H1 (cell line): ENCODE data around the gene CFD. TPM values are rescaled to one million over a fixed set of nuclear protein-coding genes. Genes with fewer than 3 reads are reported as not detected.
A peak's percentile ranks its signal among the peaks of the same experiment; 100 is the strongest.

ENCODE experiments used
- CTCF ChIA-PET: fragments of 300-600 bp; sonication (Branson Sonifier 250); formaldehyde crosslinking; loops from one replicate; lab custom pipeline; 2021; ENCODE audit not compliant: partially characterized antibody; lab: Charles Lee
- POLR2A ChIA-PET: fragments of 300-600 bp; sonication (Branson Sonifier 250); formaldehyde crosslinking; loops from one replicate; lab custom pipeline; 2021; ENCODE audit warnings: inconsistent platforms; ENCODE audit not compliant: partially characterized antibody; lab: Charles Lee
- DNase-seq, 2 experiments: peaks; one replicate each; pipeline versions ENCODE4 v3.0.0 to v3.0.0-alpha.2; 2010 to 2022; ENCODE audit warnings: low spot score in 2 of 2, low read depth in 1 of 2, mixed read lengths in 1 of 2
- FAIRE-seq: peaks from 2 replicates; lab custom pipeline; 2011; peaks lifted over from hg19 to GRCh38; lab: Jason Lieb, UNC
- H2AFZ ChIP-seq: 2 replicates; pipeline ENCODE4 v1.8.1; 2012; ENCODE audit warnings: low read length, inconsistent platforms
- H2AK5ac ChIP-seq: 2 replicates; pipeline ENCODE4 v1.6.1; 2013; ENCODE audit warnings: low read depth, low read length
- H2BK120ac ChIP-seq: replicated peaks from 2 replicates; pipeline ENCODE3; 2013; ENCODE audit warnings: low read depth, low read length, inconsistent platforms
- H2BK12ac ChIP-seq: 2 replicates; pipeline ENCODE4 v1.6.1; 2013; ENCODE audit warnings: low read depth, low read length
- H2BK15ac ChIP-seq: 2 replicates; pipeline ENCODE4 v1.6.1; 2013; ENCODE audit warnings: low read length
- H2BK20ac ChIP-seq: 2 replicates; pipeline ENCODE4 v1.6.1; 2013; ENCODE audit warnings: low read length
- H2BK5ac ChIP-seq: 2 replicates; pipeline ENCODE4 v1.6.1; 2013; ENCODE audit warnings: low read depth, low read length
- H3K14ac ChIP-seq: 2 replicates; pipeline ENCODE4 v1.6.1; 2013; ENCODE audit warnings: inconsistent platforms; ENCODE audit not compliant: insufficient read length
- H3K18ac ChIP-seq: 2 replicates; pipeline ENCODE4 v1.6.1; 2013; ENCODE audit warnings: low read length; ENCODE audit errors: extremely low read depth
- H3K23ac ChIP-seq: 2 replicates; pipeline ENCODE4 v1.6.1; 2013; ENCODE audit warnings: inconsistent platforms; ENCODE audit not compliant: insufficient read length
- H3K23me2 ChIP-seq: 2 replicates; pipeline ENCODE4 v1.6.1; 2013; ENCODE audit warnings: low read depth, low read length
- H3K27ac ChIP-seq: 2 replicates; pipeline ENCODE4 v1.6.1; 2011; ENCODE audit warnings: low read depth, low read length, inconsistent platforms
- H3K27me3 ChIP-seq, 4 experiments: replicated peaks in 1 of 4; 1 replicate in 1 of 4; 2 replicates in 3 of 4; pipeline versions ENCODE4 v1.6.1 to v1.8.1; 2011 to 2013; ENCODE audit warnings: low read length in 3 of 4, mild to moderate bottlenecking in 3 of 4, inconsistent platforms in 2 of 4, mixed read lengths in 2 of 4, moderate library complexity in 1 of 4; ENCODE audit not compliant: control insufficient read depth in 3 of 4, insufficient read depth in 3 of 4; ENCODE audit errors: extremely low read depth in 1 of 4
- H3K36me3 ChIP-seq, 4 experiments: 2 replicates each; pipeline versions ENCODE4 v1.6.1 to v1.8.1; 2011 to 2013; ENCODE audit warnings: mild to moderate bottlenecking in 4 of 4, low read length in 3 of 4, moderate library complexity in 2 of 4, control low read depth in 1 of 4, inconsistent platforms in 1 of 4; ENCODE audit not compliant: insufficient read depth in 4 of 4, control insufficient read depth in 2 of 4
- H3K4ac ChIP-seq: replicated peaks from 2 replicates; pipeline ENCODE3; 2013; ENCODE audit warnings: low read length, low read depth, mixed read lengths, inconsistent platforms; ENCODE audit not compliant: insufficient read length
- H3K4me1 ChIP-seq, 4 experiments: replicated peaks in 1 of 4; 1 replicate in 1 of 4; 2 replicates in 3 of 4; pipeline versions ENCODE4 v1.6.1 to v1.8.1; 2011 to 2013; ENCODE audit warnings: low read length in 3 of 4, inconsistent platforms in 2 of 4, mixed read lengths in 1 of 4; ENCODE audit not compliant: insufficient read depth in 4 of 4, control insufficient read depth in 3 of 4
- H3K4me2 ChIP-seq, 2 experiments: 2 replicates each; pipeline versions ENCODE4 v1.6.1 to v1.8.1; 2011 to 2013; ENCODE audit warnings: low read depth in 2 of 2, low read length in 2 of 2, control low read depth in 1 of 2, inconsistent platforms in 1 of 2, mild to moderate bottlenecking in 1 of 2; ENCODE audit not compliant: insufficient read depth in 1 of 2
- H3K4me3 ChIP-seq, 4 experiments: fragments of 200-600, 300-600 bp in 1 of 4; sonication (generic), shearing (Covaris generic), sonication (Bioruptor Twin) in 1 of 4; 2 replicates each; pipeline versions ENCODE4 v1.5.1 to v1.8.1; 2011 to 2016; ENCODE audit warnings: low read length in 4 of 4, low read depth in 3 of 4, control low read depth in 2 of 4, inconsistent platforms in 2 of 4, mild to moderate bottlenecking in 2 of 4, mixed read lengths in 1 of 4, moderate library complexity in 1 of 4; ENCODE audit not compliant: insufficient read depth in 2 of 4; ENCODE audit errors: extremely low read depth in 1 of 4
- H3K56ac ChIP-seq: replicated peaks from 2 replicates; pipeline ENCODE3; 2013; ENCODE audit warnings: low read depth, mild to moderate bottlenecking, mixed read lengths, low read length, inconsistent platforms; ENCODE audit not compliant: insufficient read length
- H3K79me1 ChIP-seq: 2 replicates; pipeline ENCODE4 v1.6.1; 2013; ENCODE audit warnings: low read depth, low read length, control low read depth
- H3K79me2 ChIP-seq, 2 experiments: 2 replicates each; pipeline versions ENCODE4 v1.6.1 to v1.8.1; 2012 to 2013; ENCODE audit warnings: low read length in 2 of 2, mild to moderate bottlenecking in 2 of 2, inconsistent platforms in 1 of 2; ENCODE audit not compliant: insufficient read depth in 2 of 2, control insufficient read depth in 1 of 2
- H3K9ac ChIP-seq, 4 experiments: replicated peaks in 1 of 4; 1 replicate in 1 of 4; 2 replicates in 3 of 4; pipeline versions ENCODE4 v1.6.1 to v1.8.1; 2011 to 2013; ENCODE audit warnings: low read depth in 3 of 4, low read length in 3 of 4, control low read depth in 2 of 4, mild to moderate bottlenecking in 2 of 4, moderate library complexity in 2 of 4, inconsistent platforms in 1 of 4; ENCODE audit errors: extremely low read depth in 1 of 4
- H3K9me3 ChIP-seq, 2 experiments: 2 replicates each; pipeline versions ENCODE4 v1.6.1 to v1.8.1; 2012 to 2013; ENCODE audit warnings: mild to moderate bottlenecking in 2 of 2, moderate library complexity in 2 of 2, control low read depth in 1 of 2, inconsistent platforms in 1 of 2, low read depth in 1 of 2, low read length in 1 of 2, mixed read lengths in 1 of 2; ENCODE audit not compliant: insufficient read depth in 2 of 2
- H4K20me1 ChIP-seq, 2 experiments: replicated peaks in 1 of 2; 2 replicates each; pipeline versions ENCODE3 to v1.8.1; 2011 to 2013; ENCODE audit warnings: inconsistent platforms in 2 of 2, low read length in 2 of 2, mild to moderate bottlenecking in 1 of 2; ENCODE audit not compliant: insufficient read depth in 2 of 2, control insufficient read depth in 1 of 2
- H4K5ac ChIP-seq: 2 replicates; pipeline ENCODE4 v1.6.1; 2013; ENCODE audit warnings: low read length, low read depth, mixed read lengths, inconsistent platforms; ENCODE audit not compliant: insufficient read length
- H4K8ac ChIP-seq: 2 replicates; pipeline ENCODE4 v1.8.0; 2013; ENCODE audit warnings: mild to moderate bottlenecking, moderate library complexity, low read length, inconsistent platforms; ENCODE audit not compliant: insufficient read depth; ENCODE audit errors: extremely low read depth
- H4K91ac ChIP-seq: replicated peaks from 2 replicates; pipeline ENCODE3; 2013; ENCODE audit warnings: low read length, mixed read lengths, inconsistent platforms; ENCODE audit not compliant: insufficient read length
- CHD2 ChIP-seq: IDR thresholded peaks from 2 replicates; pipeline ENCODE4 v1.6.1; 2012; ENCODE audit warnings: low read length, improper control_type of control experiment
- KDM5A ChIP-seq: fragments of 200-600 bp; IDR thresholded peaks from 2 replicates; pipeline ENCODE4 v1.7.1; 2012; ENCODE audit warnings: mild to moderate bottlenecking, low read length, inconsistent platforms, mixed read lengths
- NRF1 ChIP-seq: IDR thresholded peaks from 2 replicates; pipeline ENCODE4 v1.6.1; 2011; ENCODE audit warnings: mild to moderate bottlenecking, low read depth, low read length, improper control_type of control experiment
- RAD21 ChIP-seq, 2 experiments: IDR thresholded peaks in 1 of 2; conservative IDR thresholded peaks in 1 of 2; 2 replicates each; pipeline ENCODE4 v1.6.1; 2011; ENCODE audit warnings: low read depth in 2 of 2, low read length in 2 of 2, improper control_type of control experiment in 1 of 2, inconsistent platforms in 1 of 2, mild to moderate bottlenecking in 1 of 2, moderate library complexity in 1 of 2
- RFX5 ChIP-seq: IDR thresholded peaks from 2 replicates; pipeline ENCODE4 v1.6.1; 2011; ENCODE audit warnings: low read depth, low read length, improper control_type of control experiment, borderline replicate concordance
- TAF1 ChIP-seq: IDR thresholded peaks from 2 replicates; pipeline ENCODE4 v1.6.1; 2011; ENCODE audit warnings: mild to moderate bottlenecking, low read depth, low read length
- YY1 ChIP-seq: IDR thresholded peaks from 2 replicates; pipeline ENCODE4 v1.6.1; 2011; ENCODE audit warnings: low read depth, mild to moderate bottlenecking, low read length
- WGBS, 2 experiments: shearing (Covaris generic) in 1 of 2; methylation state at CpG; one replicate each; pipeline versions ENCODE4 v1.1.6 to v1.1.7; 2013 to 2015; ENCODE audit warnings: low lambda C conversion rate in 2 of 2, mixed read lengths in 2 of 2, inconsistent platforms in 1 of 2, low coverage in 1 of 2, missing lambda C conversion rate in 1 of 2; ENCODE audit not compliant: insufficient replicate concordance in 2 of 2, insufficient coverage in 1 of 2, insufficient read length in 1 of 2; ENCODE audit errors: extremely low coverage in 1 of 2, missing lambda C conversion rate in 1 of 2; 5-methylcytosine and 5-hydroxymethylcytosine counted together
- polyA plus RNA-seq, 7 experiments: library from polyadenylated mRNA; depleted of rRNA in 3 of 7; stranded (reverse) in 5 of 7; unstranded in 2 of 7; fragments of >200 nt in 5 of 7; fragments of 200-250 nt in 2 of 7; gene quantifications; 1 replicate in 5 of 7; 2 replicates in 1 of 7; 4 replicates in 1 of 7; pipeline versions ENCODE4 v1.2.1 to v1.2.3, GENCODE V29; 2011 to 2013; ENCODE audit warnings: missing spikeins in 2 of 7, mixed read lengths in 2 of 7
- total RNA-seq: library from RNA; stranded (reverse); fragmentation: NEBNext Ultra II Directional; extraction: Animal tissue kit (Norgen Biotek cat#: 25700); gene quantifications from 2 replicates; pipeline ENCODE4 v1.2.1, GENCODE V29; 2021
- TF ChIP-seq, protein P1 (sequence below), 3 experiments: IDR thresholded peaks; 1 replicate in 2 of 3; 2 replicates in 1 of 3; pipeline versions ENCODE4 v1.5.1 to v1.6.1; 2011; ENCODE audit warnings: low read length in 3 of 3, mild to moderate bottlenecking in 3 of 3, inconsistent platforms in 2 of 3, low read depth in 1 of 3, moderate library complexity in 1 of 3; ENCODE audit not compliant: insufficient read depth in 1 of 3; ENCODE audit errors: control extremely low read depth in 1 of 3

Gene CFD
- total and polyA plus RNA-seq, 2 of the 8 experiments (the other 6 are each of a cell fraction or from before 2014, with no cell fraction given), result 1.7 to 2.8 TPM

DNA sequence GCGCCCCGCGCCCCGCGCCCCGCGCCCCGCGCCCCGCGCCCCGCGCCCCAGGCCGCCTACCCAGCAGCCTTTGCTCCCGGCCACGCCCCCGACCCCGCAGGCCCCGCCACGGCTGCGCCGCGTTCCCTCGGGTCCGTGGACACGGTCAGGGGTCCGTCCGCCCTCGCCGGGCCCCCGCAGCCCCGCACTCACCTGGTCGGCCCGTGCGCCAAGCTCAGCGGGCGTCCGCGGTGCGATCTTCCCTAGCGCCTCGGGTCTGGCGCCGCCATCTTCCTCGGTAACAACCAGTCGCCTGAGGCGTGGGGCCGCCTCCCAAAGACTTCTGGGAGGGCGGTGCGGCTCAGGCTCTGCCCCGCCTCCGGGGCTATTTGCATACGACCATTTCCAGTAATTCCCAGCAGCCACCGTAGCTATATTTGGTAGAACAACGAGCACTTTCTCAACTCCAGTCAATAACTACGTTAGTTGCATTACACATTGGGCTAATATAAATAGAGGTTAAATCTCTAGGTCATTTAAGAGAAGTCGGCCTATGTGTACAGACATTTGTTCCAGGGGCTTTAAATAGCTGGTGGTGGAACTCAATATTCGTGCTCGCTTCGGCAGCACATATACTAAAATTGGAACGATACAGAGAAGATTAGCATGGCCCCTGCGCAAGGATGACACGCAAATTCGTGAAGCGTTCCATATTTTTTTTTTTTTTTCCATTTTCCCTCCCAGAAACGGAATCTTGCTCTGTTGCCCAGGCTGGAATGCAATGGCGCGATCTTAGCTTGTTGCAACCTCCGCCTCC lies 33.6 kb downstream of the CFD start, which contains the start of the genes MED16 and RNU6-9:
Gene MED16, minus strand, starts transcription at position 294 of the 796 bp plus-strand sequence. CDS start 2,056 bp downstream, outside the sequence.
Gene RNU6-9, plus strand, starts transcription at position 591 of the 796 bp plus-strand sequence.
- Histone ChIP-seq H3K36me3 (peaks cover 0 to 13% (median 5%) of the 10 kb centered on the region in 4 experiments; a peak in 3 of 8 replicates), H2BK15ac (no peak within 1 kb of the TSS), H2BK120ac (no peak within 1 kb of the TSS), H3K9me3 (no peaks in the 10 kb centered on the region), H3K79me1 (peaks cover 7% of the 10 kb centered on the region), H2AFZ (peak within 1 kb of the TSS; percentile 82; the same call in 1 of the 2 replicates), H4K91ac (no peak within 1 kb of the TSS), H2BK12ac (0 out of 2 replicates have a peak within 1 kb of the TSS, but pooled peaks have one; percentile 27), H3K18ac (peak within 1 kb of the TSS; percentile 90; the same call in 1 of the 2 replicates), H4K8ac (peak within 1 kb of the TSS; percentile 99), H3K23me2 (peaks cover 3% of the 10 kb centered on the region; the same call in 1 of the 2 replicates), H3K27ac (peak within 1 kb of the TSS; percentile 89), H3K79me2 (no peaks in the 10 kb centered on the region; a peak in 1 of 4 replicates), H3K4me2 (peak within 1 kb of the TSS; percentile 66 to 70), H3K56ac (peak within 1 kb of the TSS; percentile 62), H2BK5ac (peak within 1 kb of the TSS; percentile 83), H3K27me3 (no peaks in the 10 kb centered on the region), H3K9ac (peak within 1 kb of the TSS; percentile 82 to 98 (median 90); a peak in 6 of 7 replicates), H4K20me1 (peaks cover 0 to 15% of the 10 kb centered on the region in 2 experiments), H3K4me1 (peaks cover 0 to 5% (median under 1%) of the 10 kb centered on the region in 4 experiments; a peak in 3 of 7 replicates), H3K23ac (no peak within 1 kb of the TSS), H2BK20ac (no peak within 1 kb of the TSS), H2AK5ac (no peak within 1 kb of the TSS), H3K4me3 (peak within 1 kb of the TSS; percentile 75 to 91 (median 78)), H3K14ac (no peak within 1 kb of the TSS), H3K4ac (no peak within 1 kb of the TSS), H4K5ac (peak within 1 kb of the TSS; percentile 97)
- ChIA-PET CTCF (interaction anchor here (0.8 to 1.4 kb wide), 7 partner anchors 9 to 301 kb away, joined by 3 to 6 read pairs (median 3); no protein-coding TSS in a partner anchor), POLR2A (interaction anchor here (0.5 to 8.8 kb wide), 9 partner anchors 14 to 134 kb away, joined by 3 to 82 read pairs (median 4); partner anchors contain the start of gene CNN2)
- FAIRE-seq, result no peak
- WGBS, 2 experiments, result 3% methylated on average over 51 of the region's 69 CpGs; no CpG with 5 or more reads in 1 of the 2 experiments
- DNase-seq, result peak; percentile 78 to 88
- TF ChIP-seq CHD2 (no peak), RAD21 (IDR thresholded peaks at IDR 0.05 in 1 of 2, conservative IDR thresholded peaks at IDR 0.05 in 1 of 2; ENCODE audit: low read depth in 2 of 2, low read length in 2 of 2) (no peak), TAF1 (peak; percentile 80), RFX5 (no peak), NRF1 (peak; percentile 22; the same call in 1 of the 2 replicates), YY1 (peak; percentile 95), KDM5A (peak; percentile 50)
- TF ChIP-seq, protein P1, sequence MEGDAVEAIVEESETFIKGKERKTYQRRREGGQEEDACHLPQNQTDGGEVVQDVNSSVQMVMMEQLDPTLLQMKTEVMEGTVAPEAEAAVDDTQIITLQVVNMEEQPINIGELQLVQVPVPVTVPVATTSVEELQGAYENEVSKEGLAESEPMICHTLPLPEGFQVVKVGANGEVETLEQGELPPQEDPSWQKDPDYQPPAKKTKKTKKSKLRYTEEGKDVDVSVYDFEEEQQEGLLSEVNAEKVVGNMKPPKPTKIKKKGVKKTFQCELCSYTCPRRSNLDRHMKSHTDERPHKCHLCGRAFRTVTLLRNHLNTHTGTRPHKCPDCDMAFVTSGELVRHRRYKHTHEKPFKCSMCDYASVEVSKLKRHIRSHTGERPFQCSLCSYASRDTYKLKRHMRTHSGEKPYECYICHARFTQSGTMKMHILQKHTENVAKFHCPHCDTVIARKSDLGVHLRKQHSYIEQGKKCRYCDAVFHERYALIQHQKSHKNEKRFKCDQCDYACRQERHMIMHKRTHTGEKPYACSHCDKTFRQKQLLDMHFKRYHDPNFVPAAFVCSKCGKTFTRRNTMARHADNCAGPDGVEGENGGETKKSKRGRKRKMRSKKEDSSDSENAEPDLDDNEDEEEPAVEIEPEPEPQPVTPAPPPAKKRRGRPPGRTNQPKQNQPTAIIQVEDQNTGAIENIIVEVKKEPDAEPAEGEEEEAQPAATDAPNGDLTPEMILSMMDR (IDR thresholded peaks at IDR 0.05; ENCODE audit: control extremely low read depth in 1 of 3, insufficient read depth in 1 of 3, low read depth in 1 of 3, low read length in 3 of 3), result no peak
